Stromal cell of bone marrow (primary cell): ENCODE measurements around the gene EPG5.
"Not testable (repeated sequence)": the region's sequence is repeated elsewhere in the genome, so short reads cannot be mapped to it uniquely, and the experiment has no call there.

Experiments
- DNase-seq: peaks from one replicate; pipeline ENCODE4 v3.0.0-alpha.2; 2012; ENCODE audit warnings: low read depth

The EPG5 gene

GRCh38 chr18:45967007-45967706 lies at the start of gene EPG5:
Gene EPG5 (minus strand): TSS chr18:45967329. CDS start chr18:45967239, 90 bp downstream.
- DNase-seq, result peak; percentile 93

GRCh38 chr18:46013484-46014189 lies 46.5 kb upstream of the EPG5 start:
- DNase-seq, result no peak

- DNase-seq, result no peak
Measured at GRCh38 chr18:46010676-46011075, 43.5 kb upstream of the EPG5 start.

GRCh38 chr18:46010050-46010449 lies 42.9 kb upstream of the EPG5 start:
- DNase-seq, result no peak

GRCh38 chr18:46009125-46009840 lies 42.2 kb upstream of the EPG5 start:
- no peak for DNase-seq

GRCh38 chr18:46008531-46008930 lies 41.4 kb upstream of the EPG5 start:
- DNase-seq, result no peak

GRCh38 chr18:46007165-46007564 lies 40.0 kb upstream of the EPG5 start:
- DNase-seq, result no peak

- DNase-seq, result no peak
Measured at GRCh38 chr18:46002934-46003333, 35.8 kb upstream of the EPG5 start.

GRCh38 chr18:46001892-46002291 lies 34.8 kb upstream of the EPG5 start:
- no peak for DNase-seq

- no peak for DNase-seq
Measured at GRCh38 chr18:46001074-46001473, 33.9 kb upstream of the EPG5 start.

- no peak for DNase-seq
Measured at GRCh38 chr18:45999536-45999935, 32.4 kb upstream of the EPG5 start.

GRCh38 chr18:45998244-45998643 lies 31.1 kb upstream of the EPG5 start:
- DNase-seq, result no peak

- no peak for DNase-seq
Measured at GRCh38 chr18:45997700-45998151, 30.6 kb upstream of the EPG5 start.

- DNase-seq, result no peak
Measured at GRCh38 chr18:45995461-45995860, 28.3 kb upstream of the EPG5 start.

GRCh38 chr18:45993438-45993837 lies 26.3 kb upstream of the EPG5 start:
- peak; percentile 54 for DNase-seq

- DNase-seq, result not testable (repeated sequence)
Measured at GRCh38 chr18:45992527-45992926, 25.4 kb upstream of the EPG5 start.

GRCh38 chr18:45991788-45992187 lies 24.7 kb upstream of the EPG5 start:
- no peak for DNase-seq

GRCh38 chr18:45984546-45985235 lies 17.6 kb upstream of the EPG5 start:
- no peak for DNase-seq

GRCh38 chr18:45981821-45982220 lies 14.7 kb upstream of the EPG5 start:
- no peak for DNase-seq

- DNase-seq, result no peak
Measured at GRCh38 chr18:45980229-45980628, 13.1 kb upstream of the EPG5 start.

GRCh38 chr18:45978084-45978483 lies 11.0 kb upstream of the EPG5 start:
- DNase-seq, result no peak

GRCh38 chr18:45976974-45977373 lies 9.8 kb upstream of the EPG5 start:
- no peak for DNase-seq
